Activated CD4-positive, CD25-positive, alpha-beta regulatory T cell treated with anti-CD3 and anti-CD28 coated beads, Interleukin-2, amount 50 U/mL, for 24 hours (primary cell): ENCODE measurements around the gene RSU1.
"Not testable (repeated sequence)": the region's sequence is repeated elsewhere in the genome, so short reads cannot be mapped to it uniquely, and the experiment has no call there.

Experiments used
- ATAC-seq, 2 donors: fragments of 150-1000 bp; cut with Tn5 transposase; one replicate each; pipeline ENCODE4 v1.10.0; 2021; ENCODE audit warnings: mild to moderate bottlenecking in 1 of 2, moderate library complexity in 1 of 2

The RSU1 gene

DNA sequence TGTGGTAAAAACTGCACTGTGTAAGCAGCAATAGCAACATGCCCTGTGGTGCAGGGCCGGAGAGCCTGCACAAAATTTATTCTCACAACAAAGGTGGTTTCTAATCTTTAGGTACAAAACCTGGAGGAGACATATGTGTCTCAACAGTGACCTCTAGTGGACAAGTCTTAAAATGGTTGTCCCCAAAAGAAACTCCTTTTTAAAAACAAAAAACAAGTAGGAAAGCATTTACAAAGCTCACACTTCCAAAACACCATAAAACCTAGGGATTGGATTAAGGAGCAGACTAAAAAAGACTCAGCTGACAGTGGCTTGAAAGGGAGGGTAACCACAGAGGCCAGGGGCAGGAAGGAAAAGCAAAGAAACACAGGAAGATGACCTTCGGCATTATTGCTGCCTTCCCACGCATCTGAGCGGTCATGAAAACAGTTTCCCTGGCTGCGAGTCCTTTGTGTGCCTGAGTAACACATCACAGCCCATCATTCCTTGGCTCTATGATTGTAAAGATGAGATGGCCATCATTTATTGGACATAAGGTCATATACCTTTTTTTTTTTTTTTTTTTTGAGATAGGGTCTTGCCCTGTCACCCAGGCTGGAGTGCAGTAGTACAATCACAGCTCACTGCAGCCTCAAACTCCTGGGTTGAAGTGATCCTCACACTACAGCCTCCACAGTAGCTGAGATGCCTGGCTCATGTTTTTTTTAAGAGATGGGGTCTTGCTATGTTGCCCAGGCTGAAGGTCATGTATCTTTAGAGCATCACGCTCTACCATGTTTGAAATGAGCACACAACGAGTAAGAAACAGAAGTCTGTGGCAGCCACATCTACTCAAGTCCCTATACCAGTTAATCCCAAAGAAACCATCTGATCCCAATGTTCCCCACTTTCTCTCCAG lies 39.5 kb downstream of the RSU1 start:
- no peak for ATAC-seq

DNA sequence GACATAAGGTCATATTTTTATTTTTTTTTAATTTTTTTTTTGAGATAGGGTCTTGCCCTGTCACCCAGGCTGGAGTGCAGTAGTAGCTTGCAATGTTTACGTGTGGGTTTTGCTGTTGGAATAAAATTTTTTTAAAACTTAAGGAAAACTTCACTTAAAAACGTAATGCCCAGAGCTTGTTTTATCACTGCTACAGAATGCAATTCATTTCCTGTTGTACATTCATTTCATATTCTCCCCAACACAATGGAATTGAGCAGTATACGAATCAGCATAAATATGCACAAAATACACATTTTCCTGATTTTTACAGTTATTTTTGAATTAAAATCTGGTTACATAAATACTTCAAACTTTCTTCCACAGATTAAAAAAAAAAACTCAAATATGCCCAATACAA lies 40.3 kb downstream of the RSU1 start:
- no peak for ATAC-seq

DNA sequence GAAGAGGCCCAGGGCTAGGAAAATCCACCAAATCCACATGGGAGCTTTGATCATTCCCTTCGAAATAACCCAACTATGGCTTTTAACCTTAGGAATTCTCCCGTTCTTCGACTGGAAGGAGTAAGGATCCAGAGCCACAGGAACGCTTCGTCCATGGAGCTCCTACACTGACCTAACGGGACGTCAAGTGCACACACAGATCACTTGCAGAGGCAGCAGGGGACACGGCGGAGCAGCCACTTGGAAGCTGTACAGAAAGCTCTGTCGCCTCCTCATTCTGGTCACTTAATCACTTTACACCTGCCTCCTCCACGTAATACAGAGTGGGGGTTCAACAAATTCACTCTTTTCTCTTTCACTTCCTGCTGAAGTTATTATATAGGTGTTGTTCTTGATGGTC lies 43.9 kb downstream of the RSU1 start:
- ATAC-seq: no peak

DNA sequence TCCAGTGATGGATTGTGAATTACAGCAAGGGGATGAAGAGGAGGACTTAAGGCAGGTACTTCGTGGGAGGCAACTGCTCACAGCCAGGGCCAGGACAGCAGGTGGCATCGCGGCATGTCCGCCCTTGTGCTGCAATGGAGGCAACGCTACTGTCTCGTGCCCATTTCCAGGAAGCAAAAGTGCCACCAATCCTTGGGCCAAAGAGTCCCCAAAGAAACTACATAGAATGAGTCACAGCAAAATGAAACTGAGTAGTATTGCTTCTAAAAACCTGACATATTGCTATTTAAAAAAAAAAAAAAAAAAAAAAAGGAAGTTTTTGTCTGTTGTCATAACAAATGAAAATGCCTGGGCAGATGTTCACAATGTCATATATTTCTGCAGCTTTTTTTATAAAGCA lies 46.6 kb downstream of the RSU1 start:
- ATAC-seq: no peak

DNA sequence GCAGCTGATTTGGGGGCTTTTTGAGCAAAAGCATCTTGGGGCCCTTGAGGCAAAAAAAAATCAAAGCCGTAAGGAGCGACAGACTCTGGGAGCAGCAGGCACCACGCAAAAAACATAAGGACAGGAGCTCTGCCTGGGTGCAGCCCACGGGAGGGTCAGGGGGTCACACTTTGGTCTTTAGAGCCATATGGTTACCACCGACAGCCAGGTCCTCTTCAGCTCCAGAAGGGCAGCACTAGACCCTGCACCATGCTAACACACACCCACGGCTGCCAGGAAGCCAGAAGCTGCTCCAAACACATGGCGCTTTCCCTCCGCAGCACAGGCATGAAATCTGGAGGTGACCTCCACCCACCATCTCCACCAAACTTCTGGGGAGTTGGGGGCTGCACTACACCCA lies 47.1 kb downstream of the RSU1 start:
- no peak for ATAC-seq

DNA sequence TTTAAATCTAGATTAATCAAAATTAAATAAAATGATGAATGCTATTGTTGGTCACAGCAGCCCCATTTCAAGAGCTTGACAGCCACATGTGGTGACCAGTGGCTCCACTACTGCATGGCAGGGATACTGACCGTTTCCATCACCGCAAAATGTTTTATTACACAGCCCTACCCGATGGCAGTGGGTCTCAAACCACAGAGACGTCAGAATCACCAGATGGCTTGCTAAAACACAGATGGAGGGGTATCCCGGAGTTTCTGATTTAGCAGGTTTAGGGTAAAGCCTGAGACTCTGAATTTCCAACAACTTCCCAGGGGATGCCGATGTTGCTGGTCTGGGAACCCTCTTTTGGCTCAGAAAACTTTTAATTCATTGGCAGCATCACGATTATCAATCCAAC lies 47.9 kb downstream of the RSU1 start:
- no peak for ATAC-seq

DNA sequence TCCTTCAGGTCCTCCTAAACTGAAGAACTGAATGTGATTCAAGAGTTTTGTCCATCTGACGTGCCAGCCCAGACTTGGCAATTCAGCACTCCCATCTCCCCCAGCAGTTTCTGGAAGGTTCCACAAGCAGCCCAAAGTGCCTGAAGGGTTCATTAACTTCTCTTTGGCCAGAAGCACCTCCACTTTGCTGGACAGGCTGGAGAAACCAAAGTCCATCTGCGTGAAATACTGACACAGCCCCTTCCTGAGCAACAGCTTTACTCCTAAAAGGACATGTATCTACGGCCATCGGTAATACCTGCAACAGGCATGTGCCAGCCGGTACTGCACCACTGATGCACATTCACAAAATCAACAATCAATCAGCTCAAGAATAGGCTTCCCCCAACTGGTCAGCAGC lies 48.5 kb downstream of the RSU1 start:
- no peak for ATAC-seq

DNA sequence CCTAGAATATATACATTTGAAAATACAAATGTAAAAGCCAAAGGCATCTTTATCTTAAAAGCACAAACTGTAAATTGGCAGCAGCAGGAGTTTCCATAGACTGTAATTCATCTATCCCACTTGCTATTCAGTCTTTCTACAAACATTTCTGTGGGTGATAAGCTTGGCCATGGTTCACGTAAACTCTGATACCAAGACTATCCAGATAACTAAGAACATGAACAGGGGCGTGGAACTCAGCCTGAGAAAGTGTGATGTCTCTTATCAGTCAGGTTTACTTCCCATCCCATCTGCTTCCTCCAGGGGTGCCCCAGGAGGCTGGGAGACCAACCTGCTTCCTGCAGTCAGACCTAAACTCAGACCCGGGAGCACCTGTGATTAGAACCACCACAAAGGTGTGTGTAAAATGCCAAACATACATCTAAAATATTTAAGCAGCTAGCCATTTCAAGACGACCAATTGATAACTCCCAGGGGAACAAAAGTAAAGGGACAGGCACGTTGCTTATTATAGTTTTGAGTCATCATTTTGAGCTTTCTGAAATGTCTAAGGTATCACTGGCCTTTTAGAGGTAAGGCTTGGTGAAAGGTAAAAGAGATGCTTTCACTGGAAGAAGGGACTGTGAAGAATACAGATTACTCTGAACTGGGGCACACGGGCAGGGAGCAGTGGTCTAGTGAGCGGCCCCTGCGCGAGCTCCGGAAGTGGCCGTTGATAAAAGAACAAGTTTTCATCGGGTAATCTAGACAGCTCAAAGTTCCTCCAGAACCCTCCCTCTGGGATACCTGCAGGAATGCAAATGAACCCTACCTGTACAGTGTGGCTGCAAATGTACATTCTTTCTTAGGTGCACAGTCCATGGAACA lies 51.5 kb downstream of the RSU1 start:
- no peak for ATAC-seq

DNA sequence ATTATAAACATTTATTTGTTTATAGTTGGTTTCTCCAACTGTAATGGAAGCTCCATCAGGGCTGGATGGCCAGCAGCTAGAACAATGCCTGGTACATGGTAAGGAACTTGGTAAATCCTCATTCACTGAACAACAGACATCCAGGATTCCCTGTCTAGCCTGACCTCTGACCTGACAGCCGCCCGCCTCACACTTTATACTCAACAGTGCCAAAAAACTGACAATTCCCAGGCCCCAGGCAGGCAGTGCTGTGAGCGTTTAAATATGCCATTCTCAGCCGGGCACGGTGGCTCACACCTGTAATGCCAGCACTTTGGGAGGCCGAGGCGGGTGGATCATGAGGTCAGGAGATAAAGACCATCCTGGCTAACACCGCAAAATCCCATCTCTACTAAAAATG lies 55.9 kb downstream of the RSU1 start:
- ATAC-seq: no peak

DNA sequence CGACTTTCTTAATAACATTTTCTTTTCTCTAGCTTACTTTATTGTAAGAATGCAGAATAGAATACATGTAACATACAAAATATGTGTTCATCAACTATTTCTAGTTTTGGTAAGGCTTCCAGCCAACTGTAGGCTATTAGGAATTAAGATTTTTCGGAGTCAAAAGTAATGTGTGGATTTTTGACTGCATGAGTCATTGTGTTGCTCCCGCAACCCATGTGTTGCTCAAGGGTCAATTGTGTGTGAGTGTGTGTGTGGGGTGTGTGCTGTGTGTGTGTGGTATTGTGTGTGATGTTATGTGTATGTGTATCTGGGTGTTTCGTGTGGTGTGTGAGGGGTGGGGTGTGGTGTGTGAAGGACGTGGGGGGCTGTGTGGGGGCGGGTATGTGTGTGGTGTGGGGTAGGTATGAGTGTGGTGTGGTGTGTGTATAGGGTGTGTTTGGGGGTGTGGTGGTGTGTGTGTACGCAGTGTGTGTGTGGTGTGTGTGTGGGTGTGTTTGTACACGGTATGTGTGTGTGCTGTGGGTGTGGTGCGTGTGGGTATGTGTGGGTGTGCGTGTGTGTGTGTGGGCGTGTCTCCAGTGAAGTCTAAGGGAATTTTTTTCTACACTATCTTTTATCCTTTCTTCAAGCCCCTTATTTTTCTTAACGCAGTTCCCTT lies 60.5 kb downstream of the RSU1 start:
- no peak for ATAC-seq

DNA sequence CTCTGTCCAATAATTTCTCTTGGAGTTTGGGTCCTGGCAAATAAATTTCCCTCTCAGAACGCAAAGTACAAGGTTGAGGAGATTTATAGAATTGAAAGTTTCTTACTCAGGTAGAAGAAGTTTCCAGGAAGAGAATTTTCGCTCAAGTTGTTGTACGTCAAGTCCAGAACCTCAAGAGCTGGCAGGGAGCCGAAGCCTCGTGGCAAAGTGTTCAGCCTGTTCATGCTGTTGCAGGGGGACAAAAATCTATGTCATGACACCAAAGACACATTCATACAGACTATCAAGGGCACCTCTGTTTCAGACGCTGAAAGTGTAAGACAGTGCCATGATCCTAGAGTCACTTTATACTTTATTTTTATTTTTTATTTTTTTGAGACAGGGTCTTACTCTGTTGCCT lies 62.5 kb downstream of the RSU1 start:
- no peak for ATAC-seq

DNA sequence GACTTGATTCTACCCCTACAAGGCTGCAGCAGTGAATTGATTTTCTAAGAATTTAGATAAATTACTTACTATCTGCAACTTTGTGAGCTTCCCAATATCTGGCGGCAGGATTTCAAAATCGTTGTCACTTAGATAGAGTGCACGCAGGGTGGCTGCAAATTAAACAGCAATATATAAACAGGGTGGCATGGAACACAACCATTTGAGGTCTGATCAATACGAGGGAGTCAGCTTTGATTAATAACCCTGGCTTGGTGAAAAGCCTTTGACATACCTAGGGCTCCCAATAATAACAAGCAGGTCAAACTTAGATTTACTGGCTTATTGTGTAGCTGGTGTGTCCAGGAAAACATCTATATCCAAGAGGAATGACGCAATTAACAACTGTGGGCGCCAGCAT lies 64.4 kb downstream of the RSU1 start:
- not testable (repeated sequence) for ATAC-seq

DNA sequence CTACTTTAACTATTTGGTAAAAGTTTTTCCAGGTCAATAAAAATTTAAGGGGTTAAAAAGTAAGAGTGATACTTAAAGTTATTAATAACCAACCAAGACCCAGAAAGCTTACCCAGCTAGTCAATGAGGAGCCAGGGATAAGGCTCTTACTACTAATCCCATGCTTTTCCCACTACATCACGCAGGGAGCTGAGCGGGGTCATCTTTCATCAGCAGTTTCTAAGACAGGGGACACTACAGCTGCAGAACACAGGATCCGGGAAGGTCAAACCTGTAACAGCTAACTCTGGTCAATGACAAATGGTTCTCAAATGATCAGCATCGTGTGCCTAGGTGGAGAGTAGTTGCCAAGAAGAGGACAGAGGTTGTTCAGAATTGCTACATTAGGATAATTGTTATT lies 65.1 kb downstream of the RSU1 start:
- no peak for ATAC-seq

DNA sequence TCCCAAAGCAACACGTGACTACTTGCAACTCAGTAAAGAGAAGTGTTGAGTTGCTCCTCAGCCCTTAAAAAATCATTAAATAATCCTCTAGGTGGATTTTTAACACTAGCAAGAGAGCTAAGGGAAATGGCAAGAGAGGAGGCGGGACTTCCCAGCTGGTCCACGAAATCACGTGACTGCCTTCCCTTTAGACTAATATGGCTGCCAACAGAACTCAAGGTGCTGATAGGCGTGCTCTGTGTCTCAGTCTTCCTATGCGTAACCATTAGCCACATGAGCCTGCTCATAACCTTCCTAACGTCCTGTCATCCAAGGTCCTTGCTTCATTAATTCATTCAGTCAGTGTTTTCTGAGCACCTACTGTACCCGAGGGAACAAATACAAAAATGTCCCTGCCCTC lies 66.0 kb downstream of the RSU1 start:
- ATAC-seq: no peak

DNA sequence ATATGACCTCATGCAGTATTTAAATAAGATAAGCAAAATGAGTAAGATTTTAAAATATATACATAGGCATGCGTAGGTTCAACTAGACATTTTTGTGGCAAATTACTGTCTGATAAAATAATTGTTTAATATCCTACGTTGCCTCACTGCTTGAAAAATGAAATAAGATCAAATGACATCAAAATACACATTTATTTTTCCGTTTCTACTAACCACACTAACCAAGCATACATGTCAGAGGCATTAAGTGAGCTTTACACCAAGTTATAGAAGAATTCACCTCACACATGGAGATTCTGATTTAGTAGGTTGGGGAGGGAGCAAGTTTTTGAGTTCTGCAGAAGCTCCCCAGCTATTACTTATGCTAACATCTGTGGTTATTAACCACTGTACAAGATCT lies 66.8 kb downstream of the RSU1 start:
- no peak for ATAC-seq

DNA sequence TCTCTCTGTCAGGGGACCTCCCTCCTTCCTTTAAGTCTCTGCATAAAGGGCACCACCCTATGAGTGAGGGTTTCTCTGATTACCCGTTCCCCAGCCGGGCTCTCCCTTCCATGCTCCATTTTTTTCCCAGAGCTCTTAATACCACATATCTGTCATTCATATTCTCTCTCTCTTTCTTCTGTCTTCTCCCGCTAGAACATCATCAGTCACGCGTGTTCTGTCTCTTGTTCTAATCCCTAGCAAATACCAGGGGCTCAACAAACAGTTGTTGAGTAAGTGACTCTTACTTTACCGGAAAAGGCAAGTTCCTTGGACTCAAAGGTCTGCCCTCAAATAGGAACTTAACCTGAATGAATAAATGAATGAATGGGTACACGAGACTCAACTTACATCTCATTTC lies 68.5 kb downstream of the RSU1 start:
- no peak for ATAC-seq

DNA sequence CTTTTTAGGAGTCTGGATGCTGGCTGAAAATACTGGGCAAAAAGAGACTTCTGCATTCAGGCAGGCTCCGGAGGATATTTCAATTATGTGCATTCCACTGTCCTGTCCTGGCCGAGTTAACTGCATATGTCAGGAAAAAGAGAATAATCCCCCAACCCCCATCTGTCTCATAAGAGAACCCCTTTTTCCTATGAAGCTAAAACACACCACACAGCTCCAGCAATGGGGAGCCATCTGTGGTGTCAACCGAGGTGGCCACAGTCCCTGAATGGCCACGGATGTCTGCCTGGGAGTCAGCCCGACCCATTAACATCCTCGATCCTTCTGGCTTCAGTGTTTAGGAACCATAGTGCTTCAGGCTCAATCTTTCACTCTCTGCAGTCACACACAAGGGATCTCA lies 70.4 kb downstream of the RSU1 start:
- no peak for ATAC-seq

DNA sequence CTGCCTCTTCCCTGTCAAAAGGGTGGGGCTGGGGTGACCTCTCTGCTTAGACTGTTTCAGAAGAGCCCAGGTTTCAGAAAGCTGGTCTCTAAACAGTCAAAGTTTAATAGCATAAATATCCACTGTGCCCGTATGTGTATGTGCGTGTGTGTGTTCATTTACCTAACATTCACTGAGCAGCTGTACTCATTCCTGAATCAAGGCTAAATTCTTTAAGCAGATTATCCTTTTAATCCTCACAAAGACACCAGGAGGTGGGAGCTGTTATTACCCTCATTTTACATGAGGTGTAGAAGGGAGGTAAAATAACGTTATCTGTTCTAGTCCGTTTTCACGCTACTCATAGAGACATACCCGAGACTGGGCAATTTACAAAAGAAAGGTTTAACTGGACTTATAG lies 72.2 kb downstream of the RSU1 start:
- no peak for ATAC-seq

DNA sequence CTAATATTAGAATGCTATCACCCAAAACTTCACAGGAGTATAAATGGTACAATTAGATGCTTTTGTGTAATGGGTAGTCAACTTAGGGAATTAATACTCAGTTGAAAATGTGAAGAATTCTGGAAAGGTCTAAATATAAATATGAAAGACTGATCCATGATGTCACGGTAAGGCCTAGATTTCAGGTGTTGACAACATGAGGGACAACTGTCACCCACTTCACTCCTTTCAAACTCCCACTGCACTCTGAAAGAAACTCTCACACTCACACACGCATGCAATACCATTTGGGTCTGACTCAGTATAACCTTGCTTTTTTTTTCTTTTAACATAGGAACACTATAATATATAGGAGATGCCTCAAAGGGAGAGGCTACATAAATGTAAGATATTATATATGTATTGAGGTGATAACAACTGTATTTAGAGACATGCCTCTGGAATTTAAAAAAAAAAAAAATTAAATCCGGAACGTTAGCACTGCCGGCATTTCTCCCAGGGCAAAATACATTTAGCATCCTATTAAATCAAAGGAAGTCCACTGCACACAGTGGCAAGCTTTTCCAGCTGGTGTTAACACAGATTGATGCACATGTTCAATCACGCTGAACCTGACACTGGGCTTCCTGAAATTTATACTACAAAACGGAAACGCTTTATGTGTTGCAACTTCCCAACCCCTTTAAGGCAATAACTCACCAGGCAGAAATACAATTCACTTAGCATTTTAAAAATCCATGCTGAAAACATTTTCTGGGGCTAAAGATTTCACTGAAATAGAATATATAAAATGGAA lies 74.9 kb downstream of the RSU1 start:
- ATAC-seq: no peak

DNA sequence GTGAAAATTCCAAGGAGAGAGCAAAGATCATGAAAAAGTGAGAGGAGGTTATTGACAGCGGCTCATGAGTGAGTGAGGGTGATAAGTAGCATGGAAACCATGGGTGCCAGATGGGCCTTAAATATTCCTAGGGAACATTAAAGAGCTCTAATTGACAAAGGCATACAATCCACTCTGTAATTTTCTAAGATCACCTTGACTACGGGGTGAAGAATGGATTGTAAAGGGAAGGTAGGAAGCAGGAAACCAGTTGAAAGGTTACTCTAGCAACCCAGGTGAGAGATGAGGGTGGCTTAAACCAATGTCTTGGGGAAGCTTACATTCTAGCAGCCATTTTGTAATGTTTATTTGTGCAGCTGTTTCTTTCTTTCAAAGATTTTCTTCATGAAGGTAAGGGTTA lies 75.7 kb downstream of the RSU1 start:
- no peak for ATAC-seq

DNA sequence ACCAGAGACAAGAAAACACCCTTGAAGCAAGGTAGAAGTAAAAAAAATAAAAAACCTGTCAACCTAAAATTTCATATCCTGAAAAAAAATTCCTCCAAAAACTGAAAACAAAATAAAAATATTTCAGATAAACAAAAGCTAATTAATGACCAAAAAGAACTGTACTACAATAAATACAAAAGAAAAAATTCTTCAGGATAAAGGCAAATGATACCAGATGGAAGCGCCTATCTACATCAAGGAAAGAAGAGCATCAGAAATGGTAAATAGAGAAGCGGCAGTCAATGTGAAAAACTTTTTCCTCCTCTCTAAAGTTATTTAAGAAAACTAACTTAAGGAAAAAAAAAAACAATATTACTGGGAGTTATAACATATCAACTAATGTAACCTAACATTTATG lies 79.8 kb downstream of the RSU1 start:
- ATAC-seq: no peak

DNA sequence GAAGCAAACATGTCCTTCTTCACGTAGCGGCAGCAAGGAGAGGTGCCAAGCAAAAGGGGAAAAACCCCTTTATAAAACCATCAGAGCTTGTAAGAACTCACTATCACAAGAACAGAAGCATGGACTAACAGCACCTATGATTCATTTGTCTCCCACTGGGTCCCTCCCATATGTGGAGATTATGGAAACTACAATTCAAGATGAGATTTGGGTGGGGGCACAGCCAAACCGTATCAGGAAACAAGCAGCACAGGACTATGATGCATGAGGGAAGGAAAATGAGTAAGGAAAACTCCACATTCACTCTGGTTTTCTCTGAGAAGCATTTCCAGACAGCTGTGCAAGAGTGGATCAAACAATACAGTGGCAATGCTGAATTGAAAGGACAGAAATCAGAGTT lies 81.6 kb downstream of the RSU1 start:
- ATAC-seq: no peak

DNA sequence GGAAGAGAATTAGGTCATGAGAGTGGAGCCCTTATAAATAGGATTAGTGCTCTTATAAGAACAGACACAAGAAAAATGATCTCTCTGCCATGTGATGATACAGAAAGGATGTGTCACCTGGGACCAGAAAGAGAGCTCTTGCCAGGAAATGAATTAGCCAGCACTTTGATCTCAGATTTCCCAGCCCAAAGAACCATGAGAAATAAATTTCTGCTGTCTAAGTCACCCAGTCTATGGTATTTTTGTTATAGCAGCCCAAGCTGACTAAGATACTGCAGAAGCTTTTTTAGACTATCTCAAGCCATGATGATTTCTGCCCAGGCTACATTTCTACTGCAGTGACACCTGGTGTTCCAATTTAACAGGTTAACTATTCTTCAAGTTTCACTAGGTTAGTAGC lies 84.8 kb downstream of the RSU1 start:
- peak in 1 of 2 donors; percentile 13 for ATAC-seq
